HEK293 (cell line): ENCODE data around the gene SLC35G3.

Experiments
- CTCF ChIP-seq: fragments of 450-650 bp; formaldehyde crosslinking; IDR thresholded peaks from 2 replicates; pipeline ENCODE4 v1.5.1; 2016; ENCODE audit warnings: missing biosample characterization, missing genetic modification characterization
- YY1 ChIP-seq: fragments of 450-650 bp; formaldehyde crosslinking; IDR thresholded peaks from 2 replicates; pipeline ENCODE4 v1.5.1; 2018; ENCODE audit warnings: missing biosample characterization, missing genetic modification characterization

GRCh38 chr17:35155246-35155645, 38.9 kb downstream of the SLC35G3 start:
- TF ChIP-seq CTCF (tag by site-specific recombination): no peak
- TF ChIP-seq YY1 (tag by site-specific recombination): no peak
